ENCODE results near the gene XBP1.
"Not testable (repeated sequence)": the region's sequence is repeated elsewhere in the genome, so short reads cannot be mapped to it uniquely, and the experiment has no call there.

The XBP1 gene

DNA sequence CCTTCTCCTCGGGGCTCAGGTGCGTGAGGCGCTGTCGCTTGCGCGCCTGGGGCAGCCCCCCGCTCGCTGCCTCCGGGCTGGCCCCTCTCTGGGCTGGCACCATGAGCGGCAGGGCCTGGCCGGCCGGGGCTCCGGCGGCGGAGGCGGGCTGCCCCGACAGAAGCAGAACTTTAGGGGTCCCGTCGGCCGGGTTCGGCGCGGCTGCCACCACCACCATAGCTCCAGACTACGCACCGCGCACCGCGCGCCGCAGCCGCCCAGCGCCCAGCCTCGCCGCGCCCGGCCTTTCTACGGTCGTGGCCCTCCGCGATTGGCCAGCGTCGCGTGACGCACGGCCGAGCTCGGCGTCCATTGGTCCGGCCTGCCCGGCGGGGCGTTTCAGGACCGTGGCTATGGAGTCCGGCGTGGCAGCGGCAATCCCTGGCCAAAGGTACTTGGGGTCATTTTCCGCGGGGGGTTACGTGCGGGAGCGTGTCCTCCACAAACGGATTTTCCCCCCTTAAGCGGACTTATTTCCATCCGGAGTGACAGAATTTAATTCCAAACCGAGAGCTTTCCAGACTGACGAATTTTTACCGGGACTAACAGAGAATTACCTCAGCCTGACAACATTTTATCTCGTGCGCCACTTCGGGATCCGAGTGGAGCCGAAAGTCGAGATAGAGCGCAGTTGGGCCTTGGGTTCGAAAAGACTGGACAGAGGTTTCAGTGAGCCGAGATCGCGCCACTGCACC, at the start of gene XBP1:
XBP1 (minus strand) TSS at position 262 of the 734 bp plus-strand sequence.
- DNase-seq = peak; percentile 95

DNA sequence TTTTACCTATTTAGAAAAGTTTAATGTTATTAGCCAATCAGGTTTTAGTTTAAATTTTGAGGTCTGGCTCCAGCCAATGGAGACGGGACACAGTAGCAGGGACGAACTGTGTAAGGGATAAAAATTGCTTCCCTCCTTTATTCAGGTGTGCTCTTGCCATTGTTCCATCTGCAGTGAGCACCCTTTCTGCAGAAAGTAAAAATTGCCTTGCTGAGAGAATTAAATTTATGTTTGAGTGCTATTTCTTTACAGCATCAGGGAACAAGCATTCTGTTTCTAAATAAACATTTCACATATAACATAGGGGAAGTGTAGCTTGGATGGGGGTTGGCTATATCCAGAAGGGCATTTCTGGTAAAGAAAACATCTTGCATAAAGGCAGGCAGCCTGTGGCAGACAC, 46.6 kb upstream of the XBP1 start:
- no peak for DNase-seq

DNA sequence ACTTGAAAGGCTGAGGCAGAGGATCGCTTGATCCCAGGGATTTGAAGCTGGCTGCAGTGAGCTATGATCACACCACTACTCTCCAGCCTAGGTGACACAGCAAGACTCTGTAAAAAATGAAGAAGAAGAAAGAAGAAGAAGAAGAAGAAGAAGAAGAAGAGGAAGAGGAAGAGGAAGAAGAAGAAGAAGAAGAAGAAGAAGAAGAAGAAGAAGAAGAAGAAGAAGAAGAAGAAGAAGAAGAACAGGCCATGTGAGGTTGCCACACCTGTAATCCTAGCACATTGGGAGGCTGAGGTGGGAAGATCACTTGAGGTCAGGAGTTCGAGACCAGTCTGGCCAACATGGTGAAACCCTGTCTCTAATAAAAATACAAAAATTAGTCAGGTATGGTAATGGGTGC, 43.9 kb upstream of the XBP1 start:
- DNase-seq = not testable (repeated sequence)

DNA sequence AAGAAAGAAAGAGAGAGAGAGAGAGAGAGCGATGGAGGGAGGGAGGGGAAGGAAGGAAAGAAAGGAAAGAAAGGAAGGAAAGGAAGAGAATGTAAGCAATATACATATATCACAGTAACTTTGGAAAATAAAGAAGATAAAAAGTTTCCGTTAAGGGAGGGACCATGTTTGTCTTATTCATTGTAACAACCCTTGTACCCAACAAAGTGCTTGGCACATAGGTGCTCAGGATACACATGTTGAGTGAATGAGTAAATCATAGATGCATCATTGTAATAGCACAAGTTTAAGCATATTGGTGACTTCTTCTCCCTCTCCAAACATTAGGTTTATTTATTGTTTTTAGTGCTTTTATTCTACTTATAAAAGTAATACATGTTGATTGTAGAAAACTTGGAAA, 43.3 kb upstream of the XBP1 start:
- no peak for DNase-seq

DNA sequence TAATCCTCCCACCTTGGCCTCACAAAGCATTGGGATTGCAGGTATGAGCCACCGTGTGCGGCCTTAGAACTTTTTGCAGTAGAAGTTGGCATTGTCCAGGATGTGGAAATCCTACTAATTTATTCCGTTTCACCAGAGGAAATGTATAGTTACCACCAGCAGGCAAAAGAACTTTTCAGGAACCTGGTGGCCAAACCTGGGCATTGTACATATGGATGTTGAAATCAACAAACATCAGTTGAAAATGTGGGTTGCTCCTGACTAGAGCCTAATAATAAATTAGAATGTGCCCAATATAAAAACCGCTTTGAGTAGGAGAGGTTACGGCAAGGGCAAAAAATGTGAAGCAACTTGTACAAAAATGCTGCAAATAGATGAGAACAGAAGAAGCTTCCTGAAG, 40.7 kb upstream of the XBP1 start:
- DNase-seq = no peak

DNA sequence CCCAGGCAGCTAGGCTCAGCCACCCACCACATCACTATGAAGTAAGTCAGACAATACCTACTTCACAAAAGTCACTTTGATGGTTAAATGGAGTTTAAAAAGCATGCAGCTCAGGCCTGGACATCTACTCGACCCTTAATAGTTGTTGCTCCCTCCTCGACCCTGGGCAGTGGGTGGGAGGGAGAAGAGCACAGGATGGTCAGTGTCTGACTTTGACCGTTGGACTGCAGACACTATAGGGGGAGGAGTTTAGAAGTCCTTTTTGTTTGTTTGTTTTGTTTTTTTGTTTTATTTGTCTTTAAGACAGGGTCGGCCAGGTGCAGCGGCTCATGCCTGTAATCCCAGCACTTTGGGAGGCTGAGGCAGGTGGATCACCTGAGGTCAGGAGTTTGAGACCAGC, 38.6 kb upstream of the XBP1 start:
- no peak for DNase-seq

DNA sequence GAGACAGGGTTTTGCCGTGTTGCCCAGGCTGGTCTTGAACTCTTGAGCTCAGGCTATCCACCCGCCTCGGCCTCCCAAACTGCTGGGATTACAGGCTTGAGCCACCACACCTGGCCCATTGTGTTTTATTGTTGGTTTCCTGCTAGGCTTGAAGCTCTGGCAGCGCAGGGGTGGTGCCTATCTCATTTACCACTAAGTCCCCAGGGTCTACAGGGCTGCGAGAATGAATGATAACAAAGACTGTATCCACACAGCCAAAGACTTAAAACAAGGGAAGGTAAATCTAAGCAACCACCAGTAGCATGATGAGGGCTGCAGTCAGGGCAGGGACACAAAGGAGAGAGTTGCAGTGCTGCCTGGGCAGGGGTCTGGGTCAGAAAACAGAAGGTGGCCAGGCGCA, 37.3 kb upstream of the XBP1 start:
- DNase-seq = no peak

DNA sequence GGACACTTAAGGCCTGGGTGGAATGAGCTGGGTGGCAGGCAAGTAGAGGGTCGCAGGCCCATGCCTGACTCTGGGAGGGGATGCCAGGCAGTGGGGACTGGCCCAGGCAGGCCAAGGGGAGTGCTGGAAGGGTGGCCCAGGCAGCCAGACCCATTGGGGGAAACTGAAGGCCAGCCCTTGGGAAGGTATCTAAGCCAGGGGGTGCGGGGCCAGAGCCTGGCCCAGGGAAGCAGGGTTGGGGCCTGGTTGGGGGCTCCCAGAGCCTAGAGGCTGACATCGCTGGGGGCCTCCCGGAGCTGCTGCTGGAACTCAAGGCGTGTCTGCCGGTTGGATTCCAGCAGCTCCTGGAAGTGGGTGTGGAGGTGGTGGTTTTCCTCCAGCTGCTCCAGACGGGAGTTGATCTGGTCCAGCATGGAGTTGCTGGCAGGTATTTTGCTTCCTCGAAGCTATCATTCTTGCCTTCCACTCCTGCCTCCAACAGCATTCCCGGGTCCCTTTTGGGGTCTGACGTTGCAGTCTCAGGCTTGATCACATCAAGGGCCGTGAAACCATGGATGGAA, 35.3 kb upstream of the XBP1 start:
- no peak for DNase-seq

DNA sequence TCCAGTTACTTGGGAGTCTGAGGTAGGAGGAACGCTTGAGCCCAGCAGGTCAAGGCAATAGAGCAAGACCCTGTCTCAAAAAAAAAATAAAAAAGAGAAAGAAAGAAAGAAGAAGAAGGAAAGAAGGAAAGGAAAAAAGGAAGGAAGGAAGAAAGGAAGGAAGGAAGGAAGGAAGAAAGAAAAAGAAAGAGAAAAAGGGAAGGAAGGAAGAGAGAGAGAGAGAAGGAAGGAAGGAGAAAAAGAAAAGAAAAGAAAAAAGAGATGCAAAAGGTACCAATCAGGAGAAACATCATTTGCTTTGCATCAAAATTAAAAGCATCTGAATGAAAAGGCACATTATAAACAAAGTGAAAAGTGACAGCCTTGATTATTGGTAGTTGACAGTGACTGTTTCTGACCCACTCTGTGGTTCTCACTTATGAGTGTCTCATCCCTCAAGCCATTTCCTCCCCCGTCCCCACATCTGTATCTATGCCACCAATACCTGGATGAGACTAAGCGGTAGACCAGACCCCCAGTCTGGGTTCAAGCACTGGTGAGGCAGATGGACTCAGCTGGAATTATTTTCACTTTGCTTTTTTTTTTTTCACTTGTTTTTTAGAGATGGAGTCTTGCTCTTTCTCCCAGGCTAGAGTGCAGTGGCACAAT, 33.0 kb upstream of the XBP1 start:
- no peak for DNase-seq

DNA sequence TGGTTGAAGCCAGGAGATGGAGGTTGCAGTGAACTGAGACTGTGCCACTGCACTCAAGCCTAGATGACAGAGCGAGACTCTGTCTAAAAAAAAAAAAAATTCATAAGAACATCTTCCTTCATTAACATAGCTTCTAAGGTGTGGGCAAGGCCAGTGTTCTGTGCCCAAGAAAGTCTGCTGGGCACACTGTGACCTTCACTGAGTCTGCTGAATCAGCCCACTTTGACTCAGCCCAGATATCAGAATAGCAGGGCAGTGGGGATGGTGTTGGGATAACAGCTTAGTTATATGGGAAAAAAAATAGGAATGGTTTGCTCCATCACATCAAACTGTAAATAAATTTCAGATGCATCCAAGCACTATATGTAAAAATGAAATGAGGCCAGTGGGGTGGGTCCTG, 32.4 kb upstream of the XBP1 start:
- DNase-seq = no peak

DNA sequence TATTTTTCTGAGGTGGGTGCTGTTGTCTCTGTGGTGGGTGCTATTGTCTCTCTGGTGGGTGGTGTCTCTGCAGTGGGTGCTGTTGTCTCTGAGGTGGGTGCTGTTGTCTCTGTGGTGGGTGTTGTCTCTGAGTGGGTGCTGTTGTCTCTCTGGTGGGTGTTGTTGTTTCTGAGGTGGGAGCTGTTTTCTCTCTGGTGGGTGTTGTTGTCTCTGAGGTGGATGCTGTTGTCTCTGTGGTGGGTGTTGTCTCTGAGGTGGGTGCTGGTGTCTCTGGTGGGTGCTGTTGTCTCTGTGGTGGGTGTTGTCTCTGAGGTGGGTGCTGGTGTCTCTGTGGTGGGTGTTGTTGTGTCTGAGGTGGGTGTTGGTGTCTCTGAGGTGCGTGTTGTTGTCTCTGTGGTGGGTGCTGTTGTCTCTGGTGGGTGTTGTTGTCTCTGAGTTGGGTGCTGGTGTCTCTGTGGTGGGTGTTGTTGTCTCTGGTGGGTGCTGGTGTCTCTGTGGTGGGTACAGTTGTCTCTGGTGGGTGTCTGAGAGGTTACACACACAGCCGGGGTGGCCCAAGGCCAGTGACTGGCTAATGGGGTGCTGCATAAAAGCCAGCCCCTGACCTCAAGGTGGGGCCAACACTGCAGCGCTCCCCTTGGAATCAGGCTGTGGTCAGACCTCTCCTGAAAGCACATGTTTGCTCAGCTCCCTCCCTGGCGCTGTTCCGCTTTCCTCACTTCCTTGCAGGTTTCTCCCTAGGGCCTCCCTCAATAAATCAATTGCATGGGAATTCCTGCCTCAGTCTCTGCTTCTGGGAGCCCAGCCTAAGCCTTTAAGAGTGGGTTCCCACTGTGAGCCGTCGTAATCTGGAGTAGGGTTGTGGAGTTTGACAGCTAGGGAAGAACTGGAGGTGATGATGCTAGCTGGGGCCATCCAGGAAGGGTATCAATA, 31.0 kb upstream of the XBP1 start:
- no peak for DNase-seq

DNA sequence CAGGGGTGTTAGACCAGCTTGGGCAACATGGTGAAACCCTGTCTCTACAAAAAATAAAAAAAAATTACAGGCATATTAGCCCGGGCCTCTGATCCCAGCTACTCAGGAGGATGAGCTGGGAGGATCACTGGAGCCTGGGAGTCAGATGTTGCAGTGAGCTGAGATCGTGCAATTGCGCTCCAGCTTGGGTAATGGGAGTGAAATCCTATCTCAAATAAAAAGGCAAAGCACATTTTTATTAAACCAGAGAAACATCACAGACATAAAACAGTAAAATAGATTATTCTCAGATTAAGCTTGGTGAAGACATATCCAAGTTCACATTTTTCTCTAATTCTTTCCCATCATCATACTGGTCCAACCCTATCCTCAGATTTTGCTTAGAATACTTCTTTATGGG, 30.1 kb upstream of the XBP1 start:
- no peak for DNase-seq

DNA sequence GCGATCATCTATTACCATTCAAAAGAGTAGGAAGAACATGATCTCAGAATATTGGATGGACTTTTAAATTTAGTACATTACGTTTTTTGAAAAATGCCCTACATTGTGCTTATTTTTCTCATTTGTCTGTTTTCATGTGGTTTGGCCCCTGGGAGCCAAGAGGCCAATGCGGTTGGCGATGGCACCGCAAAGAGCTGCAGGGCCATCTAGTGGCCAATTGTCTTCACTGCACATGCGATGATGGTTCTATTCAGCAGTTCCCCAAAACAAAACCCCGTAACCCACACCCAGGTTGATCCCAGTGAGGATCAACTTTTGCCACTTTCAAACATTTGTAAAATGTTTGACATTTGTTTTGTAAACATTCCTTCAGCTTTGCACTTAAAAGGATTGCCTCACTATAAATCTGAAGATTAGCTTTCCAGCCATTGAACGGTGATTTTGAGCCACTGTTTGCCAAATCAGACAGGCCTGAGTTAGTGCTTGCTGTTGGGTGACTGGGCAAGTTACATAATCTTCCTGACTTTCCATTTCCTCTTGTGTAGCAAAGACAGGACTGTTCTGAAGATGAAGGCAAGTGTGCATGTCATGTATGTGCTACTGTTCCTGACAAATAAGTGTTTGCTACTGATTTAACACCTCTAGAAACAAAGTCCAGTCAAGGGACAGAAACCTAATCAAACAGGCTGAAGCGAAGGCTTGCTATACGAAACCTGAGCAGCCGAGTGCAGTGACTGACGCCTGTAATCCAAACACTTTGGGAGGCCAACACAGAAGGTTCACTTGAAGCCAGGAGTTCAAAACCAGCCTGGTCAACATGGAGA, 29.2 kb upstream of the XBP1 start:
- peak; percentile 82 for DNase-seq

DNA sequence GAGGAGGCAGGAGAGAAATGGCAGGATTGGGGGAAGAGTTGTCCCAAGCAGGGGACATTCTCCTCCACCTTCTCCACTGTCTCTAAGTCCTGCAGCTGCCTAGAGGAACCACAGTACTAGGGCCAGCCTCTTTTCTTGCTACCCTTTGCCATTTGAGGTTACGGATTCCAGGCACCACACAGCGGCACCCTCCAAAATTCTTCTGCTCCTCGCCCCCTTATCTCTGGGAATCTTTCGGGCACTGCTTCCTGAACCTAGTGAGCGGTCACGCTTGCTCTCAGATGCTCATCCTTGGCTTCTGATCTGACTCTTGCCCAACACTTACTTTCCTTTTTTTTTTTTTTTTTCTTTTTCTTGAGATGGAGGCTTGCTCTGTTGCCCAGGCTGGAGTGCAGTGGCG, 26.6 kb upstream of the XBP1 start:
- DNase-seq = no peak

DNA sequence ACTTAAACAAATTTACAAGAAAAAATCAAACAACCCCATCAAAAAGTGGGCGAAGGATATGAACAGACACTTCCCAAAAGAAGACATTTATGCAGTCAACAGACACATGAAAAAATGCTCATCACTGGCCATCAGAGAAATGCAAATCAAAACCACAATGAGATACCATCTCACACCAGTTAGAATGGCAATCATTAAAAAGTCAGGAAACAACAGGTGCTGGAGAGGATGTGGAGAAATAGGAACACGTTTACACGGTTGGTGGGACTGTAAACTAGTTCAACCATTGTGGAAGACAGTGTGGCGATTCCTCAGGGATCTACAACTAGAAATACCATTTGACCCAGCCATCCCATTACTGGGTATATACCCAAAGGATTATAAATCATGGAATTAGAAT, 26.1 kb upstream of the XBP1 start:
- DNase-seq = not testable (repeated sequence)

DNA sequence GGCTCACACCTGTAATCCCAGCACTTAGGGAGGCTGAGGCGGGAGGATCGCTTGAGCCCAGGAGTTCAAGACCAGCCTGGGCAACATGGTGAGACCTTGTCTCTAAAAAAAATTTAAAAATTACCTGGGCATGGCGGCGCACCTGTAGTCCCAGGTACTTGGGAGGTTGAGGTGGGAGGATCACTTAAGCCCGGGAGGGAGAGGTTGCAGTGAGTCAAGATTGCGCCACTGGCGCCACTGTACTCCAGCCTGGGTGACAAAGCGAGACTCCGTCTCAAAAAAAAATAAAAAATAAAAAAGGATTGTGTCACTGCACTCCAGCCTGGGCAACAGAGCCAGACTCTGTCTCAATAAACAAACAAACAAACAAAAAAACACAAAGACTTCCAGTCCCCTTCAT, 24.1 kb upstream of the XBP1 start:
- DNase-seq = not testable (repeated sequence)

DNA sequence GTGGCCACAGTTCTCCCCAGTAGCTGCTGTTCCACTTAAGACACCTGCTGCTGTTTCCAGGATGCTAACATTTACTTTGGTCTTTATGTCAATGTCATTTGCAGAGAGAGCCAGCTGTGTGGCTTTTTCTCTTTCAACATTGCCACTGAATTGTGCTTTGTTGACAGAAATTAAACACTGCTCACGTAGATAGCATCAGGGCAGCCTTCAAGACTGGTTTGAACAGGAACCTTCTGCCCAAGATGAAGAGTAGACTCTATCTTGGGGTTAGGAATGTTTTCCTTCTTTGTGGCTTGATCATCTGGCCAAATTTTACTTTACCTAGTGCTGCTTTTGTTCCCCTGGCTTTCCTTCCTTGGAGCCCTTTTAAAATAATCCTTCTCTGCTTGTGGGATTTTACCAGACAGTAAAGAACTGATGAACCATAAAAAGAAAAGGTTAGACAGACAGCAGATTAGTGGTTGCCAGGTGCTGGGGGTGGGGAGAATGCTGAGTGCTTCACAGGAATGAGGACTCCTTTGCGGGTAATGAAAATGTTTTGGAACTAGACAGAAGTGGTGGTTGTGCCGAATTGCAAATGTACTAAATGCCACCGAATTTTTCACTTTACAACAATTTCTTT, 22.7 kb upstream of the XBP1 start:
- peak; percentile 51 for DNase-seq

DNA sequence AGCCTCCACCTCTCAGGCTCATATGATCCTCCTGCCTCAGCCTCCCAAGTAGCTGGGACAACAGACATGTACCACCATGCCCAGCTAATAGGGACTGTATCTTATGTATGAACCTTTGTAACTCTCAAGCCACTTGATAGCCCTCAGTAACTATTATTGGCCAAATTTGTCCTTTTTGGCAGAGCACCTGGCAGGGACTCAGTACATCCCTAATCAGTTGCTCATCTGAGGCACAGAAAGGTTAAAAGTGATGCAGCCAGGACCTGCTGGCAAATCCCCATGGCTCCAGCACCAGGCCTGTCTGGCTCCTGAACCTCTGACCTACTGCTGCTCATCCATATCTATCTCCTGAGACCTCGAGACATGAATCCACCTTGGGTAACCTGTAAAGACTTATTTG, 21.1 kb upstream of the XBP1 start:
- no peak for DNase-seq

DNA sequence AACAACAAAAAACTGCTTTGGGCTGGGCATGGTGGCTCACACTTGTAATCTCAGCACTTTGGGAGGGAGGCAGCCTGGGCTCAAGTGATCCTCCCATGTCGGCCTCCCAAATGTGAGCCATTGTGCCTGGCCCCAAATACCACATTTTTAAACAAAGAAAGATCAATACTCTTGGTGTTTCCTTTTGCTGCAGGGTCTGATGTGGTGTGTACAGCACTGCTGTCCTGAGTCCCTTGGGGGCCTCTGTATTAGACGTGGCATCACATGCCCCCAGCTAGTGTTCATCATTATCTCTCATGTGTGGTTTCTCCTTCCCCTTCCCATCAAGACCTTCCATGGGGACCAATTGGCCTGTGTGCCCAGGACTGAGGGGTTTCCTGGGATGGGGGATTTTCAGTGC, 20.5 kb upstream of the XBP1 start:
- DNase-seq = no peak

DNA sequence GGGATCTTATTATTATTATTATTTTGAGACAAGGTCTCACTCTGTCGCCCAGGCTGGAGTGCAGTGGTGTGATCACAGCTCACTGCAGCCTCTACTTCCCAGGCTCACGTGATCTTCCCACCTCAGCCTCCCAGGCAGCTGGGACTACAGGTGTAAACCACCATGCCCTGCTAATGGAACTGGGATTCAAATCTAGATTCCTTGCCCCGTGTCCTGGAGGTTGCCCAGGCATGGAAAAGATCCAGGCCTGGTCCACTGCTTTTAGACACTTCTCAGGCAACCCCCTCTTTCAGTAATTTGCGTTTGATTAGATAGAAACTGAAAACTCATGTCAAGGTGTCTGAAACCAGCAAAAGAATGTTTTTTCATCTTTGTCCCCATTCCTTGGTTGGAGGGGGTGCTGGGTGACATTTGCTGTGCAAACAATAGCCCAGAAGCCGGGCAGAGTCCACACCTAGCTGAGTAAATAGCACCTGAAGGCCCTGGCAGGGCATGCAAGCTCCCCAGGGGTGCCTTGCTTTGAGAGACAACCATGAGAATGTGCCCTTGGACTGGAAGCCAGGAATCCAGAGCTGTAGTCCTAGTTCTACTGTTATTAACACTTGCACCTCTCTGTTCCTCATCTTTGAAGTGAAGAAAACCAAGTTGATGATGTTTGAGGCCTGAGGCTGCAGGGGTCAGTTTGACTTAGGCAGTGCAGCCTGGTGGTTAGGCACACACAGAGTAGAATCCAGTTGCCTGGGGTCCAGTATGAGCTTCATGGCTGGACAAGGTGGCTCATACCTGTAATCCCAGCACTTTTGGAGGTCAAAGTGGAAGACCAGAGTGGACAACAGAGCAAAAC, 19.1 kb upstream of the XBP1 start:
- DNase-seq = no peak
